Measurements from ENCODE around the gene SPRR5. TPM values are rescaled to one million over a fixed set of nuclear protein-coding genes. Genes with fewer than 3 reads are reported as not detected.

The SPRR5 gene
- total and polyA plus RNA-seq, 2 of the 8 experiments (the other 6 are each of a cell fraction or from before 2014, with no cell fraction given), result not detected

GRCh38 chr1:152946248-152946647 is 758 bp upstream of the SPRR5 start:
- Histone ChIP-seq H3K23me2 (ENCODE audit: low read depth, low read length) (no peaks in the 10 kb centered on the region; the same call in 1 of the 2 replicates), H2BK5ac (ENCODE audit: low read depth, low read length) (no peak overlapping the region), H3K4me2 (ENCODE audit: insufficient read depth in 1 of 2, low read depth in 2 of 2, low read length in 2 of 2) (no peak overlapping the region), H4K91ac (replicated peaks; ENCODE audit: insufficient read length, low read length) (no peak overlapping the region), H3K9me3 (ENCODE audit: insufficient read depth in 2 of 2, low read depth in 1 of 2, low read length in 1 of 2) (no peaks in the 10 kb centered on the region), H4K5ac (ENCODE audit: insufficient read length, low read depth, low read length) (no peak overlapping the region), H3K79me2 (ENCODE audit: control insufficient read depth in 1 of 2, insufficient read depth in 2 of 2, low read length in 2 of 2) (no peaks in the 10 kb centered on the region), H3K27ac (ENCODE audit: low read depth, low read length) (no peak overlapping the region), H3K36me3 (ENCODE audit: control insufficient read depth in 2 of 4, insufficient read depth in 4 of 4, low read length in 3 of 4) (no peaks in the 10 kb centered on the region), H2AFZ (ENCODE audit: low read length) (no peak overlapping the region), H3K4ac (replicated peaks; ENCODE audit: insufficient read length, low read depth, low read length) (no peak overlapping the region), H3K4me3 (ENCODE audit: extremely low read depth in 1 of 4, insufficient read depth in 2 of 4, low read depth in 3 of 4, low read length in 4 of 4) (no peak overlapping the region), H3K79me1 (ENCODE audit: low read depth, low read length) (no peaks in the 10 kb centered on the region), H3K9ac (replicated peaks in 1 of 4; ENCODE audit: extremely low read depth in 1 of 4, low read depth in 3 of 4, low read length in 3 of 4) (no peak overlapping the region), H3K27me3 (replicated peaks in 1 of 4; ENCODE audit: control insufficient read depth in 3 of 4, extremely low read depth in 1 of 4, insufficient read depth in 3 of 4, low read length in 3 of 4) (no peaks in the 10 kb centered on the region), H2BK15ac (ENCODE audit: low read length) (no peak overlapping the region), H2BK20ac (ENCODE audit: low read length) (no peak overlapping the region), H3K56ac (replicated peaks; ENCODE audit: insufficient read length, low read depth, low read length) (no peak overlapping the region), H3K23ac (ENCODE audit: insufficient read length) (no peak overlapping the region), H2BK12ac (ENCODE audit: low read depth, low read length) (no peak overlapping the region), H3K18ac (ENCODE audit: extremely low read depth, low read length) (no peak overlapping the region), H3K14ac (ENCODE audit: insufficient read length) (no peak overlapping the region), H3K4me1 (replicated peaks in 1 of 4; ENCODE audit: control insufficient read depth in 3 of 4, insufficient read depth in 4 of 4, low read length in 3 of 4) (no peaks in the 10 kb centered on the region), H4K8ac (ENCODE audit: extremely low read depth, insufficient read depth, low read length) (no peak overlapping the region), H2BK120ac (replicated peaks; ENCODE audit: low read depth, low read length) (no peak overlapping the region), H4K20me1 (replicated peaks in 1 of 2; ENCODE audit: control insufficient read depth in 1 of 2, insufficient read depth in 2 of 2, low read length in 2 of 2) (no peaks in the 10 kb centered on the region), H2AK5ac (ENCODE audit: low read depth, low read length) (no peak overlapping the region)
- no peak for DNase-seq (ENCODE audit: low read depth in 1 of 2, low spot score in 2 of 2)
- CTCF ChIA-PET (ENCODE audit: partially characterized antibody), result interaction anchor here (2.8 kb wide), 1 partner anchor 246 kb away, joined by 11 read pairs; no protein-coding TSS in a partner anchor
- 91% methylated on average over 3 of the region's 3 CpGs; no CpG with 5 or more reads in 1 of the 2 experiments for WGBS, 2 experiments (ENCODE audit: extremely low coverage in 1 of 2, insufficient coverage in 1 of 2, insufficient read length in 1 of 2, insufficient replicate concordance in 2 of 2, low coverage in 1 of 2, low lambda C conversion rate in 2 of 2, missing lambda C conversion rate in 1 of 2)
- TF ChIP-seq SP4 (IDR thresholded peaks at IDR 0.05; ENCODE audit: low read length), result no peak
- no peak for TF ChIP-seq RBBP5 (IDR thresholded peaks at IDR 0.05; ENCODE audit: borderline replicate concordance, low read depth, low read length)
- TF ChIP-seq TCF12 (IDR thresholded peaks at IDR 0.05; ENCODE audit: low read depth, low read length), result no peak
- no peak for TF ChIP-seq MAFK (IDR thresholded peaks at IDR 0.05; ENCODE audit: low read depth, low read length)
- no peak for TF ChIP-seq SP1 (IDR thresholded peaks at IDR 0.05; ENCODE audit: low read depth, low read length)
- TF ChIP-seq RXRA (IDR thresholded peaks at IDR 0.05; ENCODE audit: insufficient read depth, low read depth, low read length), result no peak
- no peak for TF ChIP-seq YY1 (IDR thresholded peaks at IDR 0.05; ENCODE audit: low read depth, low read length)
- TF ChIP-seq MAX (IDR thresholded peaks at IDR 0.05), result no peak
- no peak for TF ChIP-seq SIX5 (IDR thresholded peaks at IDR 0.05; ENCODE audit: low read depth, low read length)
- TF ChIP-seq SAP30 (IDR thresholded peaks at IDR 0.05; ENCODE audit: insufficient read depth, insufficient replicate concordance, low read length), result no peak
- TF ChIP-seq ZNF274 (IDR thresholded peaks at IDR 0.05; ENCODE audit: borderline replicate concordance, extremely low read depth, low read length), result no peak
- no peak for FAIRE-seq
- POLR2A ChIA-PET (ENCODE audit: partially characterized antibody), result no interaction called here

All from H1 (cell line).